ENCODE data around the gene FAM13C.

- no peak for TF ChIP-seq CTCF (IDR thresholded peaks at IDR 0.05)
- TF ChIP-seq POLR2A (IDR thresholded peaks at IDR 0.05) = no peak
Measured at GRCh38 chr10:59384761-59385160, 22.4 kb upstream of the FAM13C start.
